Skeletal muscle satellite cell (primary cell): Measurements from ENCODE around the gene H2AZ2.
"Not testable (repeated sequence)": the region's sequence is repeated elsewhere in the genome, so short reads cannot be mapped to it uniquely, and the experiment has no call there.

Experiments used
- H3K27me3 ChIP-seq: 2 replicates; pipeline ENCODE4 v1.7.0; 2013; ENCODE audit warnings: low read length; ENCODE audit not compliant: control insufficient read depth, insufficient read depth
- H3K36me3 ChIP-seq: 2 replicates; pipeline ENCODE4 v1.7.0; 2013; ENCODE audit warnings: mild to moderate bottlenecking, control low read depth, low read length; ENCODE audit not compliant: insufficient read depth
- H3K4me1 ChIP-seq: 2 replicates; pipeline ENCODE4 v1.7.0; 2013; ENCODE audit warnings: low read length; ENCODE audit not compliant: control insufficient read depth, insufficient read depth
- H3K4me2 ChIP-seq: 2 replicates; pipeline ENCODE4 v1.7.0; 2013; ENCODE audit warnings: mild to moderate bottlenecking, low read length
- H3K4me3 ChIP-seq: 2 replicates; pipeline ENCODE4 v1.7.0; 2013; ENCODE audit warnings: low read length
- H3K9ac ChIP-seq: 2 replicates; pipeline ENCODE4 v1.7.0; 2013; ENCODE audit warnings: mild to moderate bottlenecking, low read depth, low read length, moderate library complexity
- H3K9me3 ChIP-seq: replicated peaks from 2 replicates; pipeline ENCODE4 v1.7.0; 2013; ENCODE audit warnings: mild to moderate bottlenecking, control low read depth, low read length

The H2AZ2 gene

DNA sequence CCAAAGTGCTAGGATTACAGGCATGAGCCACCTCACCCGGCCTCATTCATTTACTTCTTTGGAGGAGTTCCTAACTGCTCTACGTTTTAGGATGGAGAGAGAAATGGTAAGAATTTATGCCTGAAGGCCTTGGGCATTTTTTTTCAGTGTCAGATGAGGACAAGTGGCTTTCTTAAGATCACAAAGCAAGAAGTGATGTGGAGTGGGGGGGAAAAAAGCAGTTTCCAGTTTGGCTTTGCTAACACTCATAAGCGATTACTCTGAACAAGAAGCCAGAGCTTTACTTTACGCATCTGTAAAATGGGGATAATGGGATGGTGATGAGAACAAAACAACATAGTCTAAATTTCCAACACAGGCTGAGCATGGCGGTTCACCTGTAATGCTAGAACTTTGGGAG lies 54.0 kb downstream of the H2AZ2 start:
- Histone ChIP-seq H3K4me1 (peaks cover 6% of the 10 kb centered on the region), H3K9ac (no peak overlapping the region), H3K9me3 (no peaks in the 10 kb centered on the region), H3K4me3 (no peak overlapping the region), H3K27me3 (no peaks in the 10 kb centered on the region), H3K36me3 (peaks cover 8% of the 10 kb centered on the region), H3K4me2 (no peak overlapping the region)

DNA sequence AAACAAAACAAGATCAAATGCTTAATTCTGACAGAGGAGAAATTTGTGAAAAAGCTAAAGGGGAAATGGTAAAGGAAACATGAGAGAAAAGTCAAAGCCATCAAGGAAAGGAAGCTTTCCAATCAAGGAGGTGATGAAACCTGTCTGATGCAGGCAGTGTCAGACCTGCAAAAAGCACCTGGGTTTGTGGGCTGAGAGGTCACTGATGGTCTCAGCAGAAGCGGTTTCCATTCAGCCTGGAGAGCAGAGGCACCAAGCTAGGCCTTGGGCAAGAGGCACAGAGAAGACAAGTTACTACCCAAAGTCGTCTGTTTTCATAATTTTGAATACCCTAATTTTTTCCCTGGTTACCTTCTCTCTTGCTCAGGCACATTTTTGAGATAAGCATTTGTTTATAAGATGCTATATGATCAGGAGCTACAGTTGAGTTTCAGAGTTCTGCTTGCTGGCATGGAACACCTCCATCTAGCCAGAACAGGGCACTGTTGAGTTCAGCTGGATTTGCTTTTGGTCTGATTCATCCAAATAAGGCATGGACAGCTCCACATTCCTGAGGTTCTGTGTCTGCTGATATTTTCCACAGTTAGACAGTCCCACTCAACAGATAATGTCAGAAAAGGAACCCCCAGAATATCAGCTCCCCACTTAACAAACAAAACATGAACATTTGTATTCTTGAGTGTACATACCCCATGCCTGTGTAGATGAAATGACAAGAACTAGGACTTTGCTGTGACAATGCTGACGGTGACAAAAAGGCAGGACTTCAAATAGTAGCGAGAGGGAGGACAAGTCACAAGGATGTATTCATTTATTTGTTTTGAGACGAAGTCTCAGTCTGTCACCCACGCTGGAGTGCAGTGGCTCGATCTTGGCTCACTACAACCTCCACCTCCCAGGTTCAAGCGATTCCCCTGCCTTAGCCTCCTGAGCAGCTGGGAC lies 56.3 kb downstream of the H2AZ2 start:
- no peak overlapping the region for H3K4me2 ChIP-seq
- H3K27me3 ChIP-seq, result no peaks in the 10 kb centered on the region
- H3K4me3 ChIP-seq, result no peak overlapping the region
- H3K9ac ChIP-seq, result no peak overlapping the region
- no peaks in the 10 kb centered on the region for H3K36me3 ChIP-seq
- no peaks in the 10 kb centered on the region for H3K9me3 ChIP-seq
- H3K4me1 ChIP-seq, result peaks cover 3% of the 10 kb centered on the region

- Histone ChIP-seq H3K27me3 (no peaks in the 10 kb centered on the region), H3K4me2 (no peak overlapping the region), H3K4me3 (no peak overlapping the region), H3K36me3 (no peaks in the 10 kb centered on the region), H3K9me3 (no peaks in the 10 kb centered on the region), H3K4me1 (peaks cover 3% of the 10 kb centered on the region), H3K9ac (no peak overlapping the region)
Observed at GRCh38 chr7:44789990-44790389, 57.9 kb downstream of the H2AZ2 start.

- H3K36me3 ChIP-seq, result no peaks in the 10 kb centered on the region
- no peaks in the 10 kb centered on the region for H3K27me3 ChIP-seq
- no peak overlapping the region for H3K9ac ChIP-seq
- H3K4me2 ChIP-seq, result no peak overlapping the region
- peaks cover 6% of the 10 kb centered on the region for H3K9me3 ChIP-seq
- no peak overlapping the region for H3K4me3 ChIP-seq
- H3K4me1 ChIP-seq, result peaks cover 3% of the 10 kb centered on the region
Observed at GRCh38 chr7:44787762-44788161, 60.1 kb downstream of the H2AZ2 start.

- Histone ChIP-seq H3K4me2 (no peak overlapping the region), H3K36me3 (no peaks in the 10 kb centered on the region), H3K4me1 (peaks cover 3% of the 10 kb centered on the region), H3K9ac (no peak overlapping the region), H3K4me3 (no peak overlapping the region), H3K27me3 (no peaks in the 10 kb centered on the region), H3K9me3 (peaks cover 6% of the 10 kb centered on the region)
Observed at GRCh38 chr7:44787041-44787440, 60.8 kb downstream of the H2AZ2 start.

DNA sequence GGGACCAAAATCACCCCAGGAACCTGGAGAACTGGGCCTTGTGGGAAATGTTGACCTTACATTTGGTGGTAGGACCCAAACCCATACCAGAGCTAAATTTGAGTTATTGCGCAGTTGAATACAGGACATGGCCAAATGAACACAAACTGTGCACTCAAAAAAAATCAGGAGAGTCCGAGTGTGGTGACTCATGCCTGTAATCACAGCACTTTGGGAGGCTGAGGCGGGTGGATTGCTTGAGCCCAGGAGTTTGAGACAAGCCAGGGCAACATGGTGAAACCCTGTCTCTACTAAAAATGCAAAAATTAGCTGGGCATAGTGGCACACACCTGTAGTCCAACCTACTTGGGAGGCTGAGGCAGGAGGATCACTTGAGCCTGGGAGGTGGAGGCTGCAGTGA lies 62.7 kb downstream of the H2AZ2 start:
- H3K9me3 ChIP-seq, H3K4me2 ChIP-seq, H3K9ac ChIP-seq, H3K36me3 ChIP-seq, H3K4me3 ChIP-seq, H3K27me3 ChIP-seq, H3K4me1 ChIP-seq: not testable (repeated sequence)

DNA sequence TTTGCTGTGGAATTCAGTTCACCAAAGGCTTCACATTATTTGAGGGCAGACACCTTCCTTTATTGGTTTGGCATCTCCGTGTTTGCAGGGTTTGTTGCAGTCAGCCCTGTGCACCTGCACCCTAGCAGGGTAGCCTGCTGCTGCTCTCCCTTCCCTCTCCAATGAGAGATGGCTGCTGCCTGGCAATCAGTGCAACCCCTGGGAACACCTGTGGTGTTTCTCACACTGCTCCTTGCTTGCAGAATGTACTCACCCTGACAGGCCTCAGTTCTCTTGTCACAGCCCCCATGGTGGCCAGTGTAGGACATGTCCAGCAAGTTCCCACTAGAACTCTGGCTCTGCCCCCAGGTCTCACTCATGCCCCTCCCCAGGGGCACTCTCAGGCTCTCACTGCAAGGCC lies 63.5 kb downstream of the H2AZ2 start:
- no peak overlapping the region for H3K9ac ChIP-seq
- no peaks in the 10 kb centered on the region for H3K27me3 ChIP-seq
- no peaks in the 10 kb centered on the region for H3K36me3 ChIP-seq
- no peaks in the 10 kb centered on the region for H3K4me1 ChIP-seq
- H3K4me2 ChIP-seq, result no peak overlapping the region
- H3K9me3 ChIP-seq, result peaks cover 6% of the 10 kb centered on the region
- H3K4me3 ChIP-seq, result no peak overlapping the region

DNA sequence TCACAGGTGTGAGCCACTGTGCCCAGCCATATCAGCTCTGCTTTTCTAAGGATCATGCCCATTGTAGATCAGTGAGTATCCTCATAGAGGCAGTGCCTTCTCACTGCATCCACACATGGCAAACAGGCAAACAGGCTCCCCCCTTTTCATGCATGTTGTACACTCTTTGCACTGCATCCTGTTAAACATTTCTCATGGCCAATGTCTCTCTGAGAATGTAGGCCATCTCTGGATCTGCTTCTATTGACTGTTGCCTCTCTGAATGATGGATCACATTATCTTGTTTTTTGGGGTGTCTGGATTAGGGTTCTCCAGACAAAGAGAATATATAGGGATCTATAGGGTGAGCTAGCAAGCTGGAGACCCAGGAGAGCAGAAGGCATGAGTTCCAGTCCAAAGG lies 64.5 kb downstream of the H2AZ2 start:
- no peaks in the 10 kb centered on the region for H3K4me1 ChIP-seq

GRCh38 chr7:44782460-44782859 lies 65.4 kb downstream of the H2AZ2 start:
- Histone ChIP-seq H3K36me3 (no peaks in the 10 kb centered on the region), H3K4me3 (no peak overlapping the region), H3K4me2 (no peak overlapping the region), H3K27me3 (no peaks in the 10 kb centered on the region), H3K9me3 (peaks cover 6% of the 10 kb centered on the region), H3K9ac (no peak overlapping the region), H3K4me1 (no peaks in the 10 kb centered on the region)

More for the DNA sequence above, 64.5 kb downstream of the H2AZ2 start:
- Histone ChIP-seq H3K4me2 (no peak overlapping the region), H3K36me3 (no peaks in the 10 kb centered on the region), H3K9ac (no peak overlapping the region), H3K27me3 (no peaks in the 10 kb centered on the region), H3K9me3 (peaks cover 6% of the 10 kb centered on the region), H3K4me3 (no peak overlapping the region)
